ENCODE measurements around the gene MPST.

DNA sequence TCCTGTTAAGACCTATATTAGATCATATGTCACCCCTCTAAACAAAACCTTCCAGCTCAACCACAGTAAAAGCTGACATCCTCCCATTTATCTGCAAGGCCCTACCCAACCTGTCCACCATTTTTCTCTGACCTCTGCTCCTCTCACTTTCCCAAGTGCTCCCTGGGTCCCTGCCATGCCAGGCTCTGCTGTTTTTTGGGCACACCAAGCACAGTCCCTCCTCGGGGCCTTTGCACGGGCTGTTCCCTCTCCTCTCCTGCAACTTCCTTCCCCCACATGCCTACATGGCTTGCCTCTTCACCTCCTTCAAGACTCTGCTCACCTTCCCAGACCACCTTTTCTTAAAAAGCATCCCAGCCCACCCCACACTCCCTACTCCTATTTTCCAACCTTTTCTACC is 10.1 kb upstream of the MPST start:
- TF ChIP-seq, protein P1, sequence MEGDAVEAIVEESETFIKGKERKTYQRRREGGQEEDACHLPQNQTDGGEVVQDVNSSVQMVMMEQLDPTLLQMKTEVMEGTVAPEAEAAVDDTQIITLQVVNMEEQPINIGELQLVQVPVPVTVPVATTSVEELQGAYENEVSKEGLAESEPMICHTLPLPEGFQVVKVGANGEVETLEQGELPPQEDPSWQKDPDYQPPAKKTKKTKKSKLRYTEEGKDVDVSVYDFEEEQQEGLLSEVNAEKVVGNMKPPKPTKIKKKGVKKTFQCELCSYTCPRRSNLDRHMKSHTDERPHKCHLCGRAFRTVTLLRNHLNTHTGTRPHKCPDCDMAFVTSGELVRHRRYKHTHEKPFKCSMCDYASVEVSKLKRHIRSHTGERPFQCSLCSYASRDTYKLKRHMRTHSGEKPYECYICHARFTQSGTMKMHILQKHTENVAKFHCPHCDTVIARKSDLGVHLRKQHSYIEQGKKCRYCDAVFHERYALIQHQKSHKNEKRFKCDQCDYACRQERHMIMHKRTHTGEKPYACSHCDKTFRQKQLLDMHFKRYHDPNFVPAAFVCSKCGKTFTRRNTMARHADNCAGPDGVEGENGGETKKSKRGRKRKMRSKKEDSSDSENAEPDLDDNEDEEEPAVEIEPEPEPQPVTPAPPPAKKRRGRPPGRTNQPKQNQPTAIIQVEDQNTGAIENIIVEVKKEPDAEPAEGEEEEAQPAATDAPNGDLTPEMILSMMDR (IDR thresholded peaks at IDR 0.05; ENCODE audit: insufficient read depth, low read length, poor library complexity, severe bottlenecking): no peak
- TF ChIP-seq EZH2phosphoT487 (conservative IDR thresholded peaks at IDR 0.05; ENCODE audit: low read length): no peak

Data from SU-DHL-6 (cell line).